Measurements from ENCODE around the gene GSE1.

GSE1 gene

GRCh38 chr16:85621698-85622428 is 8.7 kb downstream of the GSE1 start:
- no peak for DNase-seq

- no peak for DNase-seq
Measured at GRCh38 chr16:85622683-85623082, 9.6 kb downstream of the GSE1 start.

GRCh38 chr16:85623250-85623649 is 10.1 kb downstream of the GSE1 start:
- DNase-seq: no peak

- no peak for DNase-seq
Measured at GRCh38 chr16:85623997-85624601, 11.0 kb downstream of the GSE1 start.

- DNase-seq: no peak
Measured at GRCh38 chr16:85624646-85625045, 11.5 kb downstream of the GSE1 start.

GRCh38 chr16:85625053-85625452 is 11.9 kb downstream of the GSE1 start:
- DNase-seq: no peak

- DNase-seq: no peak
Measured at GRCh38 chr16:85625485-85626117, 12.5 kb downstream of the GSE1 start.

DNA sequence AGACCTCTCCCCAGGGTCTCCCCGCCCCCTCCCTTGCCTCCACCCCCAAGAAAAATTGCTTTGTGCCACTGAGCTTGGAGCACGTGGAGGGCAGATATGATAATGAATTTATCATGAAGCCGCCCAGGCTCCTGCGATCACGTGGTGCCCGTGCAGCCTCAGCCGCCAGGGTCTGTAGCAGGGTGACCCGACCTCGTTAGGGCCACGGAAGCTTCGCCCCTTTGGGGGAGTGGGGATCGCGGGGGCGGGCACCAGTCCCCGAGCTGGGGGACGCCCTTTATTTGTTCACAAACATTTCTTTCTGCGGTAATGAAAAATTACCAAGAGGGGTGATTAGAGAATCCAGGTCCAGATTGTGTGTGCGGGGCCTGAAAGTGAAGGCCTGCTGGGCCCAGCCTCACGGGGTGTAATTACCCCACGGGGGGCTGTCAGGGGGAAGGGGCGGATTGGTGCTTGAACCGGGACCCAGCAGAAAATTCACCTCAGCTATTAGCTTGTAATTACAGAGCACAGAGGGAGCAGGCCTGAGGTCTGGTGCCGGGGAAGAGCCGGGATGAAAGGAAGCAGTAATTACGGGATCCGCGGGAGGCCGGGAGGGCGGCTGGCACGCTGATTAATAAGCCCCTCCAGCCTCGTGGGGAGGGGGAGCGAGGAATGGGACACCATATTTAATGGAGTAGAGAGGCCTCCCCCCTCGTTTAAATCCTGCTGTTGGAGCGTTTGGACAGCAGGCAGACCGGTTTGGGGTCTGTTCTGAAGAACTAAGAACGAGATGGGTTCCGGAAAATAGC is 13.3 kb downstream of the GSE1 start:
- no peak for DNase-seq

GRCh38 chr16:85627089-85627488 is 14.0 kb downstream of the GSE1 start:
- no peak for DNase-seq

DNA sequence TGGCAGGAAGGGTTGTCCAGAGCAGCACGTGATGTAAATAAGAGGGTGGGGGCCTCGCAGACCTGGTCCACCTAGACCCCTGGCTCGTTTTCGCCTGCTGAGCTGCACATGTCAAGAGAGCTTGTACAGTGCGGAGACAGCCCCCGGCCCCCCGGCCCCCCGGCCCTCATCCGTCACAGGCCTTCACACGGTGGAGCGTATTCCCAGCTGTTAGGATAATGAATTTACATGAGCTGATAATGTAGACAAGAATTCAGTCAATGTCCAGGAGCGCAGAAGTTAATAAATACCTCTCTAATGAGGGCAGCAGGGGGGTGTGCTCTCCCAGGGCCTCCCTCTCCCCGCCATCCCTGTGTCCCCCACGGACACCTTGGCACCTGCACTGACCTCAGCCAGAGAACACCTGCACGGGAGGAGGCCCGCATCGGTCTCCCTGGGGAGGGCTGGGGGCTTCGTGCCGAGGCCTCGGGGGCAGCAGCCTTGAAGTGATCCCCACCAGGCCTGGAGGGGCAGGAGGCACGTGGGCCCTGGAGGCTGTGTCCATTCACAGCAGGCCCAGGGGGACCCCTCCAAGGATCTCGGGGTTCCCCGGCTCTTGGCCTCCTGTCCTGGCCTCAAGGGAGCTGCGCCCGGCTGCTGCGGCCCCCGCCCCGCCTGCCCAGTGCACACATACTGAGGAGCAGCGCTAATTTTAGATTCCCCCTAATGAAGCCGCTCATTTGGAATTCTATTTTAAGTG is 14.6 kb downstream of the GSE1 start:
- no peak for DNase-seq

- no peak for DNase-seq
Measured at GRCh38 chr16:85628265-85628556, 15.1 kb downstream of the GSE1 start.

GRCh38 chr16:85628645-85629044 is 15.5 kb downstream of the GSE1 start:
- DNase-seq: no peak

- DNase-seq: no peak
Measured at GRCh38 chr16:85629326-85629725, 16.2 kb downstream of the GSE1 start.

- DNase-seq: no peak
Measured at GRCh38 chr16:85629853-85630252, 16.7 kb downstream of the GSE1 start.

DNA sequence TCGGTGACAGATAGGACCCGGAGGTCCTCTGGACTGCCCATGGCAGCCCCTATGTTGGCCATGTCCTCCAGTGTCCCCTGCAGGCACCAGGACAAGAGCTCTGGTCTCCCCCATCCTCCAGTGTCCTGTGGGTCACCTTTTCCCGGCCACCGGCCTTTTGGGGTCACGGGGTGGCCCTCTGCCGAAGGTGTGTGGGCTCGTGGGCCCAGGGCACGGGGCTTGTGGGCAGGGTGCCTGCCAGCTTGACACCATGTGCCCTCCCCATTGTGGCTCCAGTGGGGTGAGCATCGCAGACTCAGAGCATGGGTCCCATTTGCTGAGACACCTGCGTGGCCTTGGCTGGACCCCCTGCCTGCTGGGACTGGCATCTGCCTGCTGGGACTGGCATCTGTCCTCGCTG is 18.1 kb downstream of the GSE1 start:
- no peak for DNase-seq

DNA sequence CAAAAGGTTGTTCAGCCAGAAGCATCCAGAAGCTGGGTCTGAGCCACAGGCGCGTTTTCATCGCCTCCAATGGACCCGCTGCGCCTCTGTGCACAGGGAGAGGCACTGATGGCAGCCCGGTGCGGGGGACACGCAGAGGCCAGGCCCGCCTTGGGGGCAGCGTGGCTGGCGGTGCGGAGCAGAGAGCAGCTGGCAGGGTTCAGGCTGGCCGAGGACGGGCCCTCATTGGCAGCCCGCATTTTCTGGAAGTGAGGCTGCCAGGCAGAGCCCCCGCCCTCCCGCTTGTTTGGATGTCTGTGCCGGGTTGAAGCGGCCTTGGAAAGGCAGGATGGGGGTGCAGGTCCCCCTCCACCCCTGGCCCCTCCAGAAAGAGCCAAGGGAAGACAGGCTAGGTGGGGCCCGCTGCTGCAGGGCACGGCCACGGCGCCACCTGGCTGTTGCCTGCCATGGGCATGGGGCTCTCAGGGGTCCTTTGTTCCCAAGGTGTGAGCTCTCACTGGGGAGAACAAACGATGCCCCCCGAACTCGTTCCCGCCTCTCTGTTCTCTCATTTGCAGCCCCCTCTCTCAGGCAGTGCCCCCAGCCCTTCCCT is 18.8 kb downstream of the GSE1 start:
- DNase-seq: no peak

DNA sequence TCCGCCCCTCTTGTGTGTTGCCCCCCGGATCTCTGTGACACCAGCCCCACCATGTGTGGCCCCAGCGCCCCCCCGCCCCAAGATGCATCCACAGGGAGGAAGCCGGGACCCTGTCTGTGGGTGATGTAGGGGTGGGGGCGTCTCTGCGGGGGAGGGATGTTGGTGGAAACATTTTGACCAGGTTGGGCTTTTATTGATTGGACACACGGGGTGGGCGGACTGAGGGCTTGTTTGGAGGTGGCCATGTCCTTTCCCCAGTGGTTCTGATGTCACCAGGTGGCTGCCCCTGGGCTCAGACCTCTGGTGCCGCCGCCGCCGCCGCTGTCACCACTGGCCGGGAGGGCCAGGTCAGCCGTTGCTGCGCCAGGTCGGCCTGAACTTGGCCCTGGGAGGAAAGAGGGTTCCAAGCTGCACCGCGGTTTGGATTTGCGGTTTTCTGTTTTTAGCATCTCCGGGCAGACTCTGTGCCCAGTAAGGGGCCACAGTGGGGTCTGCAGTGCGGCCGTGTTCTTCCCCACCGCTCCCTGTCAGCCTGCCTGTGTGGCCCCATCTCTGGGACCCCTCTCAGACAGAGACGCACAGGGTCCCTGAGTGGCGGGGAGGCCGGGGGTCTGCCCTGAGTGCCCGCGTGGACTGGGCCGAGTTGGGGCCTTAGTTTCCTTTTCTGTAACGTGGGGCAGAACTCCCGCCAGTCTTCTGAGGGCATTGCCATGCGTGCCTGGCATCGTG is 19.8 kb downstream of the GSE1 start:
- DNase-seq: no peak

DNA sequence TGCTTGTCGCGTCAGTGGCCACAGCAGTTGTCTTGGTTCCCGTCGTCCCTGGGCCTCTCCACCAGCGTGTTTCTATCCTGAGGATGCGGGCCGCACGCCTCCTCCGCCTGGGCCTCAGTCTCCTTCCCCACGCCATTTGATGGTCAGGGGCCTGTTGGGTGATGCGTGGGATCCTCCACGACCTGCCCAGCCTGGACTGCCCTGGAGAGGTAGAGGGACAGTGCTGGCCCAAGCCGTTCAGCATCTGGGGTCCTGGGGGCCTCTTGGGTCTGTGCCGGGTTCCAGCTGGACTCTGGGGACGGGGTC is 20.3 kb downstream of the GSE1 start:
- no peak for DNase-seq

GRCh38 chr16:85633888-85634287 is 20.8 kb downstream of the GSE1 start:
- no peak for DNase-seq

- no peak for DNase-seq
Measured at GRCh38 chr16:85634747-85635544, 21.8 kb downstream of the GSE1 start.

- DNase-seq: no peak
Measured at GRCh38 chr16:85635545-85636140, 22.5 kb downstream of the GSE1 start.

All from activated CD4-positive, alpha-beta T cell treated with anti-CD3 and anti-CD28 coated beads for 4 hours (primary cell).